ENCODE results near the gene OTUD4. TPM values are rescaled to one million over a fixed set of nuclear protein-coding genes. Genes with fewer than 3 reads are reported as not detected.

The OTUD4 gene
- total and polyA plus RNA-seq, 9 of the 15 experiments (the other 6 are each of a cell fraction or from before 2014, with no cell fraction given): 4.2 to 29.0 (median 24.8) TPM

DNA sequence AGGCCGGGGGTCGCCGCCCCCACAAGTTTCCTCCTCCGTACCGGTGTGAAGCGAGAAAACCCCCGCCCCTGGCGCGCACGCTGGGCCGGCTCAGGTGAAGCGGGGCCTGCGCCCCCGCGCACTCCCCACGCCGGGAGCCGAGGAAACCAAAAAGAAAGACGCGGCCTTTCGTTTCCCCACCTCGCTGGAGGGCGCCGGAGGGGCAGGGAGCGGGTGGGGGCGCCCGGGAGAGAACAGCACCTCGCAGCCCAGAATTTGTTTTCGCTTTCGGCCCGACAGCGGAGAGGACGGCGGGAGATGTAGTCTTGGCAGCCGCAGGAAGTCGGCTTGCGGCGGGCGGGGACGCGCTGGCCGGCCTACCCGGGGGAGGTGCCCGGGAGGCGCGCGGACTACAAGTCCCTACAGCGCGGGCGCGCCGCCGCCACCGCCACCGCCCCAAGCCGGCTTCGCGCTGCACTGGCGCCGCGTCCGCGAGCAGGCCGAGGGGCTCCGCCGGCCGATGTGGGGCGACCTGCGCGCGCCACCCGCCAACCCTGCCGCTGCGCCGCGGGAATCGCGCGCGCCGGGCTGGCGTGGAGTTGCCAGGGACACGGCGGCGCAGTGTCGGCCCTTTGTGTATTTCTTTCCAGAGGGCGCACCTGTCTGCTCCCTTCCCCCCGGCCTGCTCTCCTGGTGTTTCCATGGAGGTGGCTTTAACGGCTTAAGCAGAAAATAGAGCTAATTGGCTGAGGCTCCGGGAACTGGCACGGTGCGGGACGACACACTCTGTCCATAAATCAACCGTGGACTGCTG, at the start of gene OTUD4 (continued):
- TF ChIP-seq E4F1 (CRISPR knock-in tag; IDR thresholded peaks at IDR 0.05; ENCODE audit: borderline replicate concordance) (no peak), XRCC3 (IDR thresholded peaks at IDR 0.05) (no peak), SNAPC5 (CRISPR knock-in tag; IDR thresholded peaks at IDR 0.05) (no peak), HNRNPLL (IDR thresholded peaks at IDR 0.05; ENCODE audit: low read depth, low read length, poor library complexity, severe bottlenecking) (no peak), ZNF695 (CRISPR knock-in tag; IDR thresholded peaks at IDR 0.05) (no peak), GABPB2 (CRISPR knock-in tag; conservative IDR thresholded peaks at IDR 0.05) (no peak), MAFG (tag; conservative IDR thresholded peaks at IDR 0.05) (no peak), RBBP5 (IDR thresholded peaks at IDR 0.05; ENCODE audit: borderline replicate concordance, insufficient read depth, low read length, poor library complexity, severe bottlenecking) (peak; percentile 91), MEIS2 (IDR thresholded peaks at IDR 0.05; ENCODE audit: partially characterized antibody) (peak; percentile 97), RBM15 (IDR thresholded peaks at IDR 0.05; ENCODE audit: insufficient read depth, low read length) (no peak), GTF2F1 (IDR thresholded peaks at IDR 0.05; ENCODE audit: low read depth, low read length) (no peak), SAFB (IDR thresholded peaks at IDR 0.05; ENCODE audit: borderline replicate concordance, low read depth, low read length) (peak; percentile 56; the same call in 1 of the 2 replicates), SMARCE1 (IDR thresholded peaks at IDR 0.05) (no peak), SIX5 (IDR thresholded peaks at IDR 0.05; ENCODE audit: borderline replicate concordance in 1 of 2, insufficient read depth in 1 of 2, low read depth in 1 of 2, low read length in 2 of 2) (peak; percentile 56 to 64; a peak in 2 of 4 replicates), ZNF511 (CRISPR knock-in tag; IDR thresholded peaks at IDR 0.05) (0 out of 2 replicates have a peak, but pooled peaks have one; percentile 34), ZNF274 (IDR thresholded peaks at IDR 0.05; ENCODE audit: borderline replicate concordance, low read depth, low read length) (no peak), ZNF785 (CRISPR knock-in tag; IDR thresholded peaks at IDR 0.05) (no peak)
- TF ChIP-seq, protein P1, sequence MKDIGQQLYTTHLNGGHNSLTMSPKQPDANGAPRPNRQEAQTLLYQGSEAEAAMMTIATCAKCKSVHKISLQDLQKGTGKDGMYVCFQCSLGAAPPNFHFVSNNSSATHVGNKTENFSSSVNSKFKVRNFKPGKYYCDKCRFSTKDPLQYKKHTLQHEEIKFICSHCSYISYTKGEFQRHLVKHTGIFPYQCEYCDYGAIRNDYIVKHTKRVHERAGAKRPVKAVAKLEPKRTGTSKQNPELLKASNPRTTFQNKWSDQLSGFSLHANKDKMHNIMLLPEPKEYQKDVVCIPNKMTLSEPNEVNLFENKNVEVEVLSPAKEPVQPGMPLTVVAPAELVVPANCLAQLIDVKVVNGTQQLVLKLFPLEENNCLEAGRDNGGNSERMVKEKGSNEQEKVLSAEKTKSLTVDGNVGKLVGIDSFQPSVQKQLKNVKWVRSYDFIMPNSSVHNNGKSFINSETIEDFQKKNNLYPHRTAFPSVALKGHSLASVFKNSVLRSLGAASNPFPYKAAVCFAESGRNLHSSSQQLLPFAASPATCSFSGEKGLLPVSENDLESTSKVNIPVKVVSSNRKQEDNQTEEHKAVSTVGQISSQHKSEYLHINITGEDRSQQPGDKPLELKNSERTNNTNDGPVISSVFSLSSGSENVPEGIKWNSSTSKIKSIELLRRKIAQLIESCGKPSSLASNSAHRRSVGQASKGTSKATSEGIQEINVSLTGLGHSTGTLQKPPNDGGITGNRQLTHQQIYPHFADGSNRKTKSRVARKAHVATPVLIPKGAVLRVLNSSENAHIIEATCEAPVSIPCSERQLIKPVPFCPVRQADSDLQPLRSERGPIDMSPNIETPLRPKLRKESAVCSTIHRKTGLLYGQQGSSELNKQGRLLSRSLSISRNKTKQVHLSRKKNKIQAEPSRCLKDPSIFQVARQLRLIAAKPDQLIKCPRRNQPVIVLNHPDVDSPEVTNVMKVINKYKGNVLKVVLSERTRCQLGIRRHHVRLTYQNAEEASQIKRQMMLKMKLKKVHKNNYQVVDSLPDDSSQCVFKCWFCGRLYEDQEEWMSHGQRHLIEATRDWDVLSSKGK (CRISPR knock-in tag; IDR thresholded peaks at IDR 0.05): no peak
- TF ChIP-seq, protein P2, sequence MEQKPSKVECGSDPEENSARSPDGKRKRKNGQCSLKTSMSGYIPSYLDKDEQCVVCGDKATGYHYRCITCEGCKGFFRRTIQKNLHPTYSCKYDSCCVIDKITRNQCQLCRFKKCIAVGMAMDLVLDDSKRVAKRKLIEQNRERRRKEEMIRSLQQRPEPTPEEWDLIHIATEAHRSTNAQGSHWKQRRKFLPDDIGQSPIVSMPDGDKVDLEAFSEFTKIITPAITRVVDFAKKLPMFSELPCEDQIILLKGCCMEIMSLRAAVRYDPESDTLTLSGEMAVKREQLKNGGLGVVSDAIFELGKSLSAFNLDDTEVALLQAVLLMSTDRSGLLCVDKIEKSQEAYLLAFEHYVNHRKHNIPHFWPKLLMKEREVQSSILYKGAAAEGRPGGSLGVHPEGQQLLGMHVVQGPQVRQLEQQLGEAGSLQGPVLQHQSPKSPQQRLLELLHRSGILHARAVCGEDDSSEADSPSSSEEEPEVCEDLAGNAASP (IDR thresholded peaks at IDR 0.05): no peak

All from K562 (cell line).